SH-SY5Y (cell line): ENCODE results near the gene TMEM106B.

Experiments used
- GATA2 ChIP-seq: IDR thresholded peaks from 2 replicates; pipeline ENCODE4 v1.6.1; 2011; ENCODE audit warnings: mild to moderate bottlenecking, low read depth, low read length
- GATA3 ChIP-seq: IDR thresholded peaks from 2 replicates; pipeline ENCODE4 v1.6.1; 2011; ENCODE audit warnings: low read depth, mild to moderate bottlenecking, low read length, moderate library complexity

- TF ChIP-seq GATA2 (no peak), GATA3 (no peak)
These were observed 28.7 kb downstream of the TMEM106B start for GRCh38 chr7:12239806-12240205.
